SK-N-SH (cell line): ENCODE measurements around the gene MUSTN1. TPM values are rescaled to one million over a fixed set of nuclear protein-coding genes. Genes with fewer than 3 reads are reported as not detected.

Source experiments
- CTCF ChIA-PET: fragments of 300-600, 350-600 bp; formaldehyde crosslinking; extraction: SDS; loops from one replicate; lab custom pipeline; 2021; lab: Yijun Ruan, JAX
- POLR2A ChIA-PET: fragments of 350-600 bp; sonication (Branson Sonifier 250); formaldehyde crosslinking; extraction: SDS; loops from one replicate; lab custom pipeline; 2020; ENCODE audit warnings: antibody characterized with exemption, inconsistent platforms; lab: Yijun Ruan, JAX
- DNase-seq: peaks from one replicate; pipeline ENCODE4 v3.0.0; 2012
- H2AFZ ChIP-seq: fragments of 200-600 bp; sonication (generic); 2 replicates; pipeline ENCODE4 v1.8.1; 2016; ENCODE audit warnings: antibody characterized with exemption, mild to moderate bottlenecking, low read depth
- H3F3A ChIP-seq: fragments of 200-600 bp; sonication (generic); replicated peaks from 2 replicates; pipeline ENCODE3; 2016; ENCODE audit warnings: antibody characterized with exemption, mild to moderate bottlenecking; ENCODE audit not compliant: insufficient read depth
- H3K27ac ChIP-seq, 2 experiments: fragments of 200-500 bp in 1 of 2; fragments of 200-600 bp in 1 of 2; sonication (Bioruptor generic) in 1 of 2; sonication (generic), shearing (Covaris generic) in 1 of 2; 2 replicates each; pipeline versions ENCODE4 v1.5.1 to v1.6.1; 2014 to 2016; ENCODE audit warnings: low read depth in 2 of 2, inconsistent platforms in 1 of 2, low read length in 1 of 2, mild to moderate bottlenecking in 1 of 2, mixed read lengths in 1 of 2
- H3K27me3 ChIP-seq: fragments of 200-600 bp; sonication (generic), shearing (Covaris generic); 2 replicates; pipeline ENCODE4 v1.6.1; 2016; ENCODE audit warnings: mixed run types; ENCODE audit not compliant: insufficient read depth
- H3K36me3 ChIP-seq, 2 experiments: fragments of 200-500 bp in 1 of 2; fragments of 200-600 bp in 1 of 2; sonication (Bioruptor generic) in 1 of 2; sonication (generic) in 1 of 2; replicated peaks in 1 of 2; 2 replicates each; pipeline versions ENCODE3 to v1.5.1; 2014 to 2016; ENCODE audit warnings: low read length in 1 of 2, mild to moderate bottlenecking in 1 of 2; ENCODE audit not compliant: insufficient read depth in 2 of 2, control insufficient read depth in 1 of 2
- H3K4me1 ChIP-seq, 2 experiments: fragments of 200-500 bp in 1 of 2; fragments of 200-600 bp in 1 of 2; sonication (Bioruptor generic) in 1 of 2; sonication (generic), shearing (Covaris generic) in 1 of 2; 2 replicates each; pipeline versions ENCODE4 v1.5.1 to v1.6.1; 2014 to 2016; ENCODE audit warnings: low read depth in 1 of 2, low read length in 1 of 2, mixed run types in 1 of 2; ENCODE audit not compliant: insufficient read depth in 2 of 2, control insufficient read depth in 1 of 2
- H3K4me2 ChIP-seq: fragments of 200-600 bp; sonication (generic), shearing (Covaris generic); 2 replicates; pipeline ENCODE4 v1.6.1; 2017; ENCODE audit warnings: mixed run types
- H3K4me3 ChIP-seq, 2 experiments: fragments of 200-500 bp in 1 of 2; fragments of 200-600 bp in 1 of 2; sonication (Bioruptor generic) in 1 of 2; sonication (generic), shearing (Covaris generic) in 1 of 2; 2 replicates each; pipeline versions ENCODE4 v1.5.1 to v1.8.1; 2014 to 2016; ENCODE audit warnings: low read depth in 2 of 2, inconsistent platforms in 1 of 2, low read length in 1 of 2, mild to moderate bottlenecking in 1 of 2, mixed read lengths in 1 of 2, moderate library complexity in 1 of 2
- H3K79me2 ChIP-seq: fragments of 200-600 bp; sonication (generic); 2 replicates; pipeline ENCODE4 v1.8.1; 2017; ENCODE audit warnings: mild to moderate bottlenecking; ENCODE audit not compliant: insufficient read depth
- H3K9ac ChIP-seq: fragments of 200-600 bp; sonication (generic); 2 replicates; pipeline ENCODE4 v1.6.1; 2017; ENCODE audit warnings: mixed run types
- H3K9me2 ChIP-seq: fragments of 200-600 bp; sonication (generic); 2 replicates; pipeline ENCODE4 v1.6.1; 2017; ENCODE audit warnings: mixed run types
- H3K9me3 ChIP-seq: fragments of 200-600 bp; sonication (generic); 2 replicates; pipeline ENCODE4 v1.6.1; 2017; ENCODE audit warnings: mixed run types, mild to moderate bottlenecking, moderate library complexity
- H4K20me1 ChIP-seq: fragments of 200-600 bp; sonication (generic); 2 replicates; pipeline ENCODE4 v1.6.1; 2017; ENCODE audit warnings: mild to moderate bottlenecking, mixed run types; ENCODE audit not compliant: insufficient read depth
- EP300 ChIP-seq, 2 experiments: IDR thresholded peaks; 2 replicates each; pipeline versions ENCODE4 v1.4.0 to v1.6.1; 2012; ENCODE audit warnings: borderline replicate concordance in 1 of 2, low read depth in 1 of 2, low read length in 1 of 2
- FOSL2 ChIP-seq: IDR thresholded peaks from 2 replicates; pipeline ENCODE4 v1.4.0; 2012; ENCODE audit warnings: low read depth, mild to moderate bottlenecking, moderate library complexity, borderline replicate concordance
- FOXM1 ChIP-seq: IDR thresholded peaks from 2 replicates; pipeline ENCODE4 v1.4.0; 2012; ENCODE audit warnings: low read depth, mild to moderate bottlenecking
- GATA2 ChIP-seq: sonication (generic); formaldehyde crosslinking; IDR thresholded peaks from 2 replicates; pipeline ENCODE4 v1.5.0; 2020; ENCODE audit warnings: mild to moderate bottlenecking, missing genetic modification reagents
- JUND ChIP-seq: IDR thresholded peaks from 2 replicates; pipeline ENCODE4 v1.4.0; 2012
- MEF2A ChIP-seq: IDR thresholded peaks from 2 replicates; pipeline ENCODE4 v1.4.0; 2012; ENCODE audit warnings: low read depth, borderline replicate concordance
- PBX3 ChIP-seq: IDR thresholded peaks from 2 replicates; pipeline ENCODE4; 2012
- RCOR1 ChIP-seq: fragments of 150-350 bp; IDR thresholded peaks from 2 replicates; pipeline ENCODE4 v1.6.1; 2017; ENCODE audit warnings: antibody characterized with exemption, low read length
- REST ChIP-seq: IDR thresholded peaks from 2 replicates; pipeline ENCODE4 v1.6.1; 2012; ENCODE audit warnings: mild to moderate bottlenecking, low read depth, low read length, moderate library complexity
- RFX5 ChIP-seq: IDR thresholded peaks from 2 replicates; pipeline ENCODE4 v1.6.1; 2012; ENCODE audit warnings: mild to moderate bottlenecking, improper control_type of control experiment, low read length
- SIN3A ChIP-seq: IDR thresholded peaks from 2 replicates; pipeline ENCODE4 v1.6.1; 2012; ENCODE audit warnings: low read depth, mild to moderate bottlenecking, low read length, moderate library complexity, borderline replicate concordance
- TCF12 ChIP-seq: IDR thresholded peaks from 2 replicates; pipeline ENCODE4 v1.4.0; 2012
- USF2 ChIP-seq: fragments of 150-350 bp; IDR thresholded peaks from 2 replicates; pipeline ENCODE4 v1.6.1; 2017; ENCODE audit warnings: antibody characterized with exemption, low read length, low read depth, borderline replicate concordance
- YY1 ChIP-seq: IDR thresholded peaks from 2 replicates; pipeline ENCODE4 v1.4.0; 2012; ENCODE audit warnings: low read depth, mild to moderate bottlenecking
- ZBTB33 ChIP-seq: IDR thresholded peaks from 2 replicates; pipeline ENCODE4 v1.4.0; 2012; ENCODE audit warnings: low read depth, borderline replicate concordance
- WGBS: methylation state at CpG from one replicate; pipeline ENCODE4 v1.1.6; 2017; ENCODE audit warnings: low lambda C conversion rate; 5-methylcytosine and 5-hydroxymethylcytosine counted together
- polyA plus RNA-seq, 3 experiments: library from polyadenylated mRNA; depleted of rRNA; stranded (reverse); fragments of >200 nt; gene quantifications; 2 replicates each; pipeline ENCODE4 v1.2.3, GENCODE V29; 2012

MUSTN1 gene
- polyA plus RNA-seq, 1 of the 3 experiments (the other 2 are of a cell fraction) = 0.54 TPM

GRCh38 chr3:52880047-52880446 lies 45.2 kb upstream of the MUSTN1 start:
- H3K27me3 ChIP-seq = no peaks in the 10 kb centered on the region
- no peaks in the 10 kb centered on the region for H3K9me2 ChIP-seq
- no peak overlapping the region for H3K4me2 ChIP-seq
- peaks cover 5% of the 10 kb centered on the region in 2 experiments for H3K36me3 ChIP-seq
- no peak overlapping the region for H3K9ac ChIP-seq
- no peak overlapping the region for H3K4me3 ChIP-seq
- no peaks in the 10 kb centered on the region; the same call in 1 of the 2 replicates for H3K79me2 ChIP-seq
- H2AFZ ChIP-seq = no peak overlapping the region
- 0 out of 2 replicates have a peak, but pooled peaks cover 4% of the 10 kb centered on the region for H4K20me1 ChIP-seq
- H3K4me1 ChIP-seq = peaks cover 0 to 2% of the 10 kb centered on the region in 2 experiments; a peak in 1 of 4 replicates
- DNase-seq = no peak
- POLR2A ChIA-PET = no interaction called here
- no peak overlapping the region for H3K27ac ChIP-seq
- TF ChIP-seq REST (no peak), EP300 (IDR thresholded peaks at IDR 0.05; ENCODE audit: borderline replicate concordance in 1 of 2, low read depth in 1 of 2, low read length in 1 of 2) (no peak), ZBTB33 (no peak), SIN3A (no peak), MEF2A (no peak)
- no peaks in the 10 kb centered on the region for H3F3A ChIP-seq
- H3K9me3 ChIP-seq = no peaks in the 10 kb centered on the region
- WGBS = 94% methylated on average over 5 of the region's 5 CpGs
- CTCF ChIA-PET = interaction anchor here (0.7 kb wide), 2 partner anchors 51 to 194 kb away, joined by 3 read pairs; no protein-coding TSS in a partner anchor

GRCh38 chr3:52879581-52879980 lies 44.8 kb upstream of the MUSTN1 start:
- H3K4me2 ChIP-seq = no peak overlapping the region
- DNase-seq = no peak
- H3K9ac ChIP-seq = no peak overlapping the region
- H3K27ac ChIP-seq = no peak overlapping the region
- peaks cover 0 to 2% of the 10 kb centered on the region in 2 experiments; a peak in 1 of 4 replicates for H3K4me1 ChIP-seq
- TF ChIP-seq GATA2 (CRISPR knock-in tag) (no peak), PBX3 (no peak), SIN3A (no peak), FOSL2 (no peak), USF2 (no peak), FOXM1 (no peak), YY1 (no peak), JUND (no peak), RCOR1 (no peak), TCF12 (no peak), RFX5 (no peak), EP300 (IDR thresholded peaks at IDR 0.05; ENCODE audit: borderline replicate concordance in 1 of 2, low read depth in 1 of 2, low read length in 1 of 2) (no peak)
- H4K20me1 ChIP-seq = 0 out of 2 replicates have a peak, but pooled peaks cover 4% of the 10 kb centered on the region
- CTCF ChIA-PET = interaction anchor here (0.7 to 1.1 kb wide), 3 partner anchors 51 to 194 kb away, joined by 3 to 4 read pairs (median 3); no protein-coding TSS in a partner anchor
- no peaks in the 10 kb centered on the region for H3F3A ChIP-seq
- POLR2A ChIA-PET = no interaction called here
- no peaks in the 10 kb centered on the region for H3K9me2 ChIP-seq
- peaks cover under 1 to 5% of the 10 kb centered on the region in 2 experiments for H3K36me3 ChIP-seq
- no peak overlapping the region for H3K4me3 ChIP-seq
- no peak overlapping the region for H2AFZ ChIP-seq
- WGBS = 96% methylated on average over 4 of the region's 4 CpGs
- H3K79me2 ChIP-seq = no peaks in the 10 kb centered on the region; the same call in 1 of the 2 replicates
- no peaks in the 10 kb centered on the region for H3K27me3 ChIP-seq
- H3K9me3 ChIP-seq = no peaks in the 10 kb centered on the region
